IMR-90 (cell line): ENCODE measurements around the gene BAD.

ENCODE experiments used
- CEBPB ChIP-seq: IDR thresholded peaks from 2 replicates; pipeline ENCODE4 v1.6.1; 2012; ENCODE audit warnings: low read depth, low read length, improper control_type of control experiment
- CTCF ChIP-seq: conservative IDR thresholded peaks from 2 replicates; pipeline ENCODE4 v1.5.1; 2012; ENCODE audit warnings: mild to moderate bottlenecking, low read depth, low read length, improper control_type of control experiment
- ELK1 ChIP-seq: fragments of 150-350 bp; IDR thresholded peaks from 2 replicates; pipeline ENCODE4 v1.6.1; 2016; ENCODE audit warnings: low read depth, mild to moderate bottlenecking, low read length, moderate library complexity, borderline replicate concordance
- FOS ChIP-seq: fragments of 150-350 bp; IDR thresholded peaks from 2 replicates; pipeline ENCODE4 v1.6.1; 2016; ENCODE audit warnings: low read depth, low read length
- MAZ ChIP-seq: IDR thresholded peaks from 2 replicates; pipeline ENCODE4 v1.6.1; 2012; ENCODE audit warnings: low read depth, mild to moderate bottlenecking, low read length, improper control_type of control experiment, moderate library complexity, borderline replicate concordance
- MXI1 ChIP-seq: IDR thresholded peaks from 2 replicates; pipeline ENCODE4 v1.6.1; 2012; ENCODE audit warnings: low read depth, mild to moderate bottlenecking, low read length, moderate library complexity, borderline replicate concordance
- POLR2A ChIP-seq: IDR thresholded peaks from 2 replicates; pipeline ENCODE4 v1.6.1; 2012; ENCODE audit warnings: mild to moderate bottlenecking, low read depth, low read length
- RAD21 ChIP-seq: IDR thresholded peaks from 2 replicates; pipeline ENCODE4 v1.6.1; 2012; ENCODE audit warnings: low read length, improper control_type of control experiment
- RCOR1 ChIP-seq: IDR thresholded peaks from 2 replicates; pipeline ENCODE4 v1.6.1; 2012; ENCODE audit warnings: mild to moderate bottlenecking, low read length, improper control_type of control experiment; ENCODE audit not compliant: insufficient replicate concordance
- RFX5 ChIP-seq: IDR thresholded peaks from 2 replicates; pipeline ENCODE4 v1.8.0; 2012; ENCODE audit warnings: low read depth, mild to moderate bottlenecking, low read length, moderate library complexity
- USF2 ChIP-seq: fragments of 150-350 bp; IDR thresholded peaks from 2 replicates; pipeline ENCODE4 v1.6.1; 2017; ENCODE audit warnings: mild to moderate bottlenecking, antibody characterized with exemption, low read length, low read depth

GRCh38 chr11:64306563-64306875 is 22.1 kb upstream of the BAD start:
- TF ChIP-seq RCOR1 (no peak), CTCF (no peak), RFX5 (no peak), MXI1 (no peak), POLR2A (no peak), RAD21 (no peak), FOS (no peak), MAZ (no peak), USF2 (no peak), CEBPB (no peak), ELK1 (no peak)
